GM12865 (cell line): ENCODE measurements around the gene DIP2C.

Experiments
- DNase-seq: peaks from one replicate; pipeline ENCODE4 v3.0.0; 2010; ENCODE audit warnings: low read depth
- H3K4me3 ChIP-seq: 2 replicates; pipeline ENCODE4 v1.5.1; 2011; ENCODE audit warnings: mild to moderate bottlenecking, low read depth, low read length, control low read depth
- CTCF ChIP-seq: IDR thresholded peaks from 2 replicates; pipeline ENCODE4 v1.5.1; 2011; ENCODE audit warnings: low read length, control low read depth, low read depth, inconsistent platforms; ENCODE audit not compliant: insufficient read depth; ENCODE audit errors: missing control alignments

Gene DIP2C

GRCh38 chr10:275680-276079 lies 413.8 kb downstream of the DIP2C start:
- DNase-seq: no peak
- no peak for TF ChIP-seq CTCF
- no peak overlapping the region for H3K4me3 ChIP-seq

GRCh38 chr10:274866-275265 lies 414.6 kb downstream of the DIP2C start:
- H3K4me3 ChIP-seq: no peak overlapping the region
- TF ChIP-seq CTCF: no peak
- no peak for DNase-seq

GRCh38 chr10:273088-273487 lies 416.4 kb downstream of the DIP2C start:
- no peak for DNase-seq
- no peak for TF ChIP-seq CTCF

GRCh38 chr10:271722-272121 lies 417.7 kb downstream of the DIP2C start:
- no peak for TF ChIP-seq CTCF
- DNase-seq: no peak
- no peak overlapping the region for H3K4me3 ChIP-seq

More at GRCh38 chr10:273088-273487, 416.4 kb downstream of the DIP2C start:
- H3K4me3 ChIP-seq: no peak overlapping the region

GRCh38 chr10:271201-271600 lies 418.3 kb downstream of the DIP2C start:
- no peak overlapping the region for H3K4me3 ChIP-seq
- no peak for DNase-seq
- TF ChIP-seq CTCF: no peak

GRCh38 chr10:269440-270074 lies 419.9 kb downstream of the DIP2C start:
- H3K4me3 ChIP-seq: no peak overlapping the region
- no peak for TF ChIP-seq CTCF
- no peak for DNase-seq

GRCh38 chr10:267705-268104 lies 421.8 kb downstream of the DIP2C start:
- TF ChIP-seq CTCF: no peak
- no peak for DNase-seq
- H3K4me3 ChIP-seq: no peak overlapping the region
